NCI-H345 treated with DMSO at 0.1 percent for 48 hours (cell line): ENCODE results near the gene NSRP1.
"Not testable (repeated sequence)": the region's sequence is repeated elsewhere in the genome, so short reads cannot be mapped to it uniquely, and the experiment has no call there.

ENCODE experiments used
- DNase-seq: peaks from one replicate; lab custom pipeline; 2025; ENCODE audit not compliant: unreplicated experiment; lab: John Stamatoyannopoulos, UW

NSRP1 gene

DNA sequence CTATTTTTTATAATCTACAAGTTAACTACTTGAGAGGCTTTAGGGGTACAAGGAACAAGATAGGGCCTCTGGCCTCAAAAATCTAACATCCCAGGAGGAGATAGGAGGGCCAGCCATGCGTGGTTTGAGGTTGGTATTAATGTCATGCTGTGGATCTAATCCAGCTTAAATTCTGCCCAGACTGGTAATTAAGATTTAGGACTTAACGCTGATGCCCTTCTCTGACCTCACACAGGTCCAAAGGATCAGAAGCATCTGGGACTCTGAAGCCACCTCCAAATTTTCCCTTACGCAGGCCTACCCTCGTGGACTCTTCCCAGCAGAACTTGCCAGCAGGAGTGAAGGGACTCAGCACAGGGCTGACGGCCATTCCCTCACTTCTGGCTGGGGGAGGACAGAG is 103.8 kb downstream of the NSRP1 start:
- DNase-seq = no peak

DNA sequence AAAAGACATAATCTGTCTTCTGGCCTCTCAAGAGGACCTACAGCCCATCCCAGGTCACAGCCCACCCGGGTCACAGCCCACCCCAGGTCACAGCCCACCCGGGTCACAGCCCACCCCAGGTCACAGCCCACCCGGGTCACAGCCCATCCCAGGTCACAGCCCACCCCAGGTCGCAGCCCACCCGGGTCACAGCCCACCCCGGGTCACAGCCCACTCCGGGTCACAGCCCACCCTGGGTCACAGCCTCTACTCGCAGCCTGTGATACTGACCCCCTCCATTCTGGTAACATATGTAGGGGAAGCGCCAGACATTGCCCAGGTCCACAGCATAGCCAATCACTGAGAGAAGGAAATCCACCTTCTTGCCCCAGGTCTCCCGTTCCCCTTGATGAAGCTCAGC is 104.7 kb downstream of the NSRP1 start:
- DNase-seq = no peak

DNA sequence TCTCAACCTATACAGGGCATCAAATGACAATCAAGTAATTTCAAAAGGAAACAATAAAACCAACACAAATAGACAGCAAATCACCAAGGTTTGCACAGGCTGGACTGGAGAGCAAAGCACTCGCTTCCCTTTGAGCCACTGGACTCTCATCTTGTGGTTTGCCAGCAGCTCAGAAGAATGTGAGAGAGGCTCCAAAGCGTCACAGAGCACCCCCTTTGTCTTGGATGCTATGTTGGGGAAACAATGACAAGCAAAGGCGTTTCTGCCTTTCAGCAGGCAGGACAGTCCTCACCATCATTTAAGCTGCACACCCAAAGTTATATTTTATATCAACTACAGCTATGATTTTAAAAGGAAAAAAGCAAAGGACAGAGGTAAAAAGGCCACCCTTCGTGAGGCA is 105.6 kb downstream of the NSRP1 start:
- DNase-seq = no peak

DNA sequence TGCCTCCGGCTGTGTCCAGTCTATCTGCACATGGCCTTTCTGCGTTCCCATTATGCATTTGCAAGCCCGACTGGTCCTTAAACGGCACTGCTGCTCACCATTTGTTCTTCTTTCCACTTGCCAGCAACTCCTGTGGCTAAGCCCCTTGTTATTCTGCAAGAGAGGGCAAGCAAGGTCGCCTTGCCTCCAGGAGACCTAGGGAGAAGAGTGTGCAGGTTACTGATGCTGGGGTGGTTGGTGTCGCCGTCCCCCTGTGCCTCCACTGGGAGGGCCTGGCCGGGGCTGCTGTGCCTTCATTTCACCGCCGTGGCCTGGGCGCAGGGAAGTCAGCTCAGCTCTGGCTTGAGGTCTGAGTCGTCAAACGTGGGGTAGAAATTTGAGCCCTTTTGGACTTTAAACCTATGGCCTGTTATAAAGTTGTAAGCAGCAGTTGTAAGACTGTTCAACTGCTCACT is 106.1 kb downstream of the NSRP1 start:
- no peak for DNase-seq

DNA sequence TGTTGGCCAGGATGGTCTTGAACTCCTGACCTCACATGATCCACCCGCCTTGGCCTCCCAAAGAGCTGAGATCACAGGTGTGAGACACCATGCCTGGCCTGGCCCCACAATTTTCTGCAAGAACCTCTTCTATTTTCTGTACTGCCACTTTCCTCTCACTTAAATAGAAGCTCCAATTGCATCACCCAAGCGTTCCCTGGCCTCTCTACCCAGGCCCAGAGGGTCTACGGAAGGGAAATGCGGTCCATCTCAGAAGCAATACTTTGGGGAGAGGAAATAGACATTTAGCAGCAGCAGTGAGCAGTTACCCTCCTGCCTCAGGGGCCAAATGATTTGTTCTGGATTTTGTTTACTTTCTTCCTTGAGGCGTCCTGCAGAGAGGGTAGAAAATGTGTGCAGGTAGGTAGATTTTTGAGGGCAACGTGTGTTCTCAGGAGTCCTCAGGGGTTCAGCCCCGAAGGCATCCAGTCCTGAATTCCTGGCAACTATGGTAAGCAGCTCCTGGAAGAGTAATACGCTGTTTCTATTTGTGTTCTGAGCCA is 107.9 kb downstream of the NSRP1 start:
- DNase-seq = no peak

DNA sequence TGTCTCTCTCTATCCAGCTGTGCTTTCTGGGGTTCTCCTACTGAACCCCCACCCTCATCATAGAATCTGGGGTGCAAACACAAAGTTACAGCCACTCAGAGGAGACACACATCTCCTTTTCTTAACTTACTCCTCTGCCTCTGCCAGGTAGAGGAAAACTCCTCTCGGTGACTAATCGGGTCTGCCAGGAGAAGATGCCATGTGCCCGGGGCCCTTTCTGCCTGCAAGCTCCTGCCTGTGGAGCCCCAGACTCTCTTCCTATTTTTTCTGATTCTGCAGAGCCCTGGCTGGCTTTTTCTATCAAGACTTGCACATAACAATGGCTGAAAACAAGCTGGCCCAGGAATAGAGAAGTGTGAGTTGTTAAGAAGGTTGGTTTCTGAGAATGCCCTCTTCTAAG is 108.5 kb downstream of the NSRP1 start:
- no peak for DNase-seq

DNA sequence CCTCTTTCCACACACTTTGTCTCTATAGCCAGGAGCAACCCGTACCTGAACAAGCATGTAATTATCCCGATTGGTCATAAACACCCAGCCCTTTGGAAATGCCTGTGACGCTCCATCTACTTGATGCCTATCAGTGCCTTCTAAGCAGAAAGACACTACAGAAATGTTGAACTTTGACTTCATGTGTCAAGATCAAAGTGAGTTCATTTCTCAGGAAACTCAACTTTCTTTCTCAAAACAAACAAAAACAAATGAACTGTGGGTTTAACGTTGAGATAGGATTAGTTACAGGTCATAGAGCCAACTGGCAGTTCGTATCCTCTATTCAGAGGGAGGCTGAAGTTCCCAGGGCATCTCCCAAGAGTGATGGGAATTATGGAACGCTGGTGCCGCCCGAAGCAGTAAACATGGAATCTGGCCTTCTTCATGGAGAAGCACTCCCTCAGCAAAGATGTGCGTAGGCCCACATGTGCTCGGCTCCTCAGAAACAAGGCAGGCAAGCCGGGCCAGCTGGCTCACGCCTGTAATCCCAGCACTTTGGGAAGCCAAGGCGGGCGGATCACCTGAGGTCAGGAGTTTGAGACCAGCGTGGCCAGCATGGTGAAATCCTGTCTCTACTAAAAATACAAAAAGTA is 109.4 kb downstream of the NSRP1 start:
- no peak for DNase-seq

DNA sequence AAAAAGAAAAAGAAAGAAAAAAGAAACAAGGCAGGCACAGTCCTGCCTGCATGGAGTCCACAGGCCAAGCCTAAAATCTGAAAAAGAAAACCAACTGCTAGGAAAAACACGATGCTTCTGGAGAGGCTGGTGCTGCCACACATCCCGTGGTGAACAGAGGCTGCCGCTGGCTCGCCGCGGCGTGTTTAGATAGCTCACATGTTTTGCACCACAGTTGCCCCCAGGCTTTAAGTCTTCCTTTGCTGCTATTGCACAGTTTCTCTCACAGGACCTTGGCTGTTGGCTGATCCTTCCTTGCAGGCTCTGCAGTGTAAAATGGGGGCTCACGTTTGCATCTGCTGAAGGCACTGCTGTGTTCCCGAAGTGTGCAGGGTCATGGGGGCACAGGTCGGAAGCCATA is 110.3 kb downstream of the NSRP1 start:
- DNase-seq = no peak

DNA sequence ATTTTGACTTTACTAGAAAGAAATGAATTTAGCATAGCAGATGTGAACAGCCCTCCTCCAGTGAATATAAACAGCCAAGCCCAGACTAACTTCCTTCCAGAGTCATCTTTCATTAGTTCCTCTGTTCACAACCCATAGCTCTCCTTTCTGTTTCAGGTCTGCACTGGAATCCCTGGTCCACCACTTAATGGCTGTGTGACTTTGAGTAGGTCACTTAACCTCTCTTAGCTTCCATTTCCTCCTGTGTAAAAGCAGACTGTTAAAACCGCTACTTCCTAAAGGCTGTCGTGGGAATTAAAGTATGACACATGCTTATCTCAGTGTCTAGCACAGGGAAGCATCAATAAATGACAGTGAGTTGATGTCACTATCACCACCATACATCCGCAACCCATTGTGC is 111.4 kb downstream of the NSRP1 start:
- DNase-seq = no peak

DNA sequence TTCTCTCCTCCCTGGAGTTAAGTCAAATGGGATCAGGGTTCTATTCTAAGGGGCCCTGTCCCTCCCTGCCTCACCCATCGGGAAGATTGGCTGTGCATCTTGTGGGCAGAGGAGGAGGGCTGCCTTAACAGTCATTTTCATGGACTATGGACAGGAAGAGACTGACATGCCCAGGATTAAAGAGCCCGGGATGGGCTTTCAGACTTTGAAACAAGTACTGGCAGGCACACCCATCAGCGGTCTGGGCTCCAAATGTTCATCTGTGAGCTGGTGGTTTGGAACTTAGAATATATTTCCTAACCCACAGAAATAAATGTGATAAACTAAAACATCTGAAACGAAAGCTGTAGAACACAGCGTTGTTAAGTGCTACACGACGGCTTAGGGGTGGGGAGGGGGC is 112.4 kb downstream of the NSRP1 start:
- no peak for DNase-seq

DNA sequence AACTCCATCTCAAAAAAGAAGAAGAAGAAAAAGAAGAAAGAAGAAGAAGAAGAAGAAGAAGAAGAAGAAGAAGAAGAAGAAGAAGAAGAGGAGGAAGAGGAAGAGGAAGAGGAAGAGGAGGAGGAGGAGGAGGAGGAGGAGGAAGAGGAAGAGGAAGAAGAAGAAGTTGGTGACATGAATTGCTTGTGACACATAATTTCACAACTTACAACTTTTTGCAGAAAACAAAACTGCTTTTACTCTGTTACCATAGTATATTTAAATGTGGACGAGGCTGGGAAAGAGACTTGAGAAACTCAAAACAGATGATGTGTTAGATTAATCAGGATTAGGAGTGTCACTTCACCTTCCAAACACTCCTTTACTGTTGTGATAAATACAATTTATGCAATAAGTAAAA is 113.4 kb downstream of the NSRP1 start:
- DNase-seq = not testable (repeated sequence)

DNA sequence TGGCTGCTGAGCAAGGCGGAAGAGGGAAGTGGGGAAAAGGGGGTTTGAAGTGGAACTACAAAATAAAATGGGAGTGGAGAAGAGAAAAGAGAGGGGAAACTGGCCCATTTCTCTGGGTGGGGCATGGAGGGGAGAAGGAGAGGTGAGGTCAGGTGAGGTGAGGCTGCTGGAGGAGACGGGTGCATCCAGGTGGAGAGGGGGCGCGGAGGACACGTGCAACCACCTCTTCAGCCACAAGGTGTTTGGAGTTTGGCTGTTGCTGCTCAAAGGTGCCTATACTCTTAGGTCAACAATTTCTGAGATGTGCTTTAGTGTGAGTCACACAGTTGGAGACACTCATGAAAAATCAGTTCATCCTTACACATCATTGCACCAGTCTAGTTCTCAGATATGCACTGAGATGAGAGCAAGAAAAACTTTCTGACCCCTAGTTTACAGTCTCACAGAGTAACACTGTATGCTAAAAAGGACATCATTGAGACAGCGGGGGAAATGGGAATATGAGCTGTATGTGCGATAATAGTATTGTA is 114.0 kb downstream of the NSRP1 start:
- DNase-seq = no peak

DNA sequence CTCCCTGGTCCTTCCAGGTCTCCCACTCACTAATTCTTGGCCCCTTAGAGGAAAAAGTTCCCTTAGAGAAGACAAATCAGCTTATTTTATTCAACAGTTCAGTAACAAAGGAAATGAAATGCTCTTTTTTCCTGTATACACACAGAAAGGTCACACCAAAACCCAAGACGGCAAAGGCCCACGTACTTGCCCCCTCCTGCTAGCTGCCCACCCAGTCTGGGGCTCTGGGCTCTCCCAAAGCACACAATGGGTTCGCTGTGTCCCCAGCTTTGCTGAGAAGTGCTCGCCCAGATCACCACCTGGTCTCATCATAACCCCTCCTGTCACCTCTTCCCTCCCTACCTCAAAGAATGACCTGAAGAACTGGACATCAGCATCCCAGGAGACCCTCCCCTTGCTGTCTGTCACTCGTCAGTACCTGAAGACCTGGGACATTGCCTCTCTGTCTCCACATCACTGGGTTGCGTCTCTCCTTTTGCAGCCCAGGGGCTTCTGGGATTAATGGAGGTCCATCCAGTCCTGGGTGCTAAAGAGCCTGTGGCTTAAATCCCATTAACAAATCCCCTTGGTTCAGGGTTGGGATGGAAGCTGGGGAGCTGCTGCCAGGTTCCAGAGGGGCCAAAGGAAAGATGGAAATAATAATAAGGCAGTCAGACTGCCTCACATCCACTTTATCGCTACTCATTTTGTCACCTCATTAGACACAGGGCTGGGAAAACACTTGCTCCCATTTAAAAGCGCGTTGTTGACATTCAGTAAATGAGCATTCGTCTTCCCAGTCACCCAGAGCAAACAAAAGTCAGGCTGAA is 115.6 kb downstream of the NSRP1 start:
- DNase-seq = no peak

DNA sequence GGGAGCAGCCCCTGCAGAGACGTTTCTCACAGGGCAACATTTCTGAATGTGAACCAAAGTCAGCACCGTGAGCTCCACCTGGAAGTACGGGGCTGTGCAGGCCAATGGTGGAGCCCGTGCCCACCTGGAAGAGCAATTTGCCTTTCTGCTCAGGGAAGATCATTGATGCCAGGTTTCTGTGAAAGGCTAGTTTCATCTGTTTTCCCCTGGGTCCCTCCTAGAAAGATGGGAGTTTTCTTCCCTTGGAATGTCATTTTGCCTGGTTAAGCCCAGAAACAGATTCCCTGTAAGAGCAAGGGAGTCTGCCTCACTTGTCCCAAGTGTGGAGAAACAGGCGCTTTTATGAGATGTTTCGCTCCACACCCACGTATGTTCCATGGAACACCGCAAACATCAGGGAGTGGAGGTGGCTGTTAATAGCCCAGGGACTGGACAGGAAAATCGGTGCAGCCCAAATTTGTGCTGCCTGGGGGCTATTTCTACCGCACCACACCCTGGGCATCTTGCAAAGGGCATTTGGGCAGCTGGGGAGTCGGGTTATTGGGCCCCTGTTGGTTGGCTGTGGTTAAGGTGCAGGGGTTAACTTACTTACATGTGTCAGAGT is 116.3 kb downstream of the NSRP1 start:
- no peak for DNase-seq

DNA sequence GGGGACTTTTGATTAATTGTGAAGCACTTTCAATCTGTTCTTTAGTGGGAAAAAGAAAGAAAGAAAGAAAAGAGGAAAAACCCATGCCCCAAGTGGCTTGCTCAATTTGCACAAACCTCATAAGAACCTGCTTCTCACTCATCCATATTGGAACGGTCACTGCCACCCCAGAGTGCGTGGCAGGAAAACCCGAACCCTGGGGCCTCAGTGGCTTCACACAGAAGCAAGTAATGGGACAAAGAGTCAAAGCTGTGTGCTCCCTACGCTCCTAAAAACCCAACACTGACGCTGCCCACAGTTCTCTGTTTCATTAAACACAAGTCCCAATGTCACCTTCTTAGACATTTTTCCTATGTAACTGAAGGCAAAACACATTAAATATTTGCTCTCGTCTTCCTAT is 117.7 kb downstream of the NSRP1 start:
- no peak for DNase-seq

DNA sequence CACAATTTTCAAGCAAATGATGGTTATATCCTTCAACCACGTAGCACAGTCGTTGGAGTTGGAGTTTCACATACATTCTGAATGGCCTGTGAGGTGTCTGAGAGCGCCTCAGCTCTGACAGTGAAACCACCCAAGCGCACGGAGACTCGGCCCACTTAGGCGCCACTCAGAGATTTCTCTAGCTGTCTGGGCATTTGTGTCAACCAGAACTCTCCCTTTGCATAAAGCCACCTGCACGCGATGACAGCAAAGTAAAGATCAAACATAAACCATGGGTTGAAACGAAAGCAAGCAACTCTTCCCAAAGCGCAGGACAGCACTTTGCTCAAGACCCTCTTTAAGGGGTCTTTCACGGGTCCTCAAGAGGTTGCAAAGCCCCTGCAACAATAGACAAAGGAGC is 118.3 kb downstream of the NSRP1 start:
- no peak for DNase-seq

DNA sequence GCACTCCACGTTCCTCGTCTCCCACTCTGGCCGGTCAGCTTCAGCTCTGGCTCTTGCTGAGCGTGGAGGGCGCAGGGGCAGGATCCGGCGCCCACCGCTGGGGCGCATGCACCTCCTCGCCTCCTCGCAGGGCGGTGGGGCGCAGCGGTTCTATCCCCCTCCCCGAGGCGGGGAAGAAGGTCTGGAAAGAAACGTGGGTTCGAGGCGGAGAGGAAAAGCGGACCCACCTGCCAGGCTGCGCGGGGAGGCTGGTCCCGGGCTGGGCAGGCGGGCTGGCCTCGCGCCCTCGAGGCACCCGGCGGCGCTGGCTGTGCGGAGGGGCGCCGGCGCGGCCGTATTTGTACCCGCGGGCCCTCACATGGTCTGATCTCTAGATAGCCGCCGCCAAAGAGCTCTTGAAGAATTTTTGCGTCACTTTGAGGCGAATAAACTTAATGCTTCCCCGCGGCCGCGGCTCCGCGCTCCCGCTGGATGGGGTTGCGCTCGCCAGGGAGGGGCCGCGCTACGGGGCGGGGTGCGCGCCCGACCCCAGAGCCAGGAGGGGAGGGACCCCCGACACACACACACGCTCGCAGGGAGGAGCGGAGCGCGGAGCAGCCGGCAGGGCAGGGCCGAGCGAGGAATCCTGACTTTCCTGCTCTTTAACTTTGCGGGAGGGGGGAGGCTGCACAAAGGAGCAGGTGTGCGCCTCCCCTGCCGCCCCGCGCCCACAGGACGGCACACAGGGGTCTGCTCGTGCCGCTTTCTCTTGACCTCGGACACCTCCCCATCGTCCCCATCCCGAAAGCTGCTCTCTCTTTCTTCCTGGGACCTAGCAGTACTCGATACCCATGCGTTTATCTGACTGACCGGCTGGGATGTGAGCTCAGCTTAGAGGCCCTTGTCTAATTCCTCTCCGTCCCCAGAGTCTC is 119.0 kb downstream of the NSRP1 start, which contains the start of gene SLC6A4:
TSS of gene SLC6A4 (minus strand) at position 312 of the 911 bp plus-strand sequence. CDS start 13,739 bp downstream, outside the sequence.
- DNase-seq = no peak
